Measurements from ENCODE around the gene KIZ. TPM values are rescaled to one million over a fixed set of nuclear protein-coding genes. Genes with fewer than 3 reads are reported as not detected.
A peak's percentile ranks its signal among the peaks of the same experiment; 100 is the strongest.

KIZ gene
- total RNA-seq, 1 experiment from 2014 or later: 43.6 TPM

GRCh38 chr20:21124190-21124589 is 1.7 kb upstream of the KIZ start (continued):
- TF ChIP-seq, protein P1, sequence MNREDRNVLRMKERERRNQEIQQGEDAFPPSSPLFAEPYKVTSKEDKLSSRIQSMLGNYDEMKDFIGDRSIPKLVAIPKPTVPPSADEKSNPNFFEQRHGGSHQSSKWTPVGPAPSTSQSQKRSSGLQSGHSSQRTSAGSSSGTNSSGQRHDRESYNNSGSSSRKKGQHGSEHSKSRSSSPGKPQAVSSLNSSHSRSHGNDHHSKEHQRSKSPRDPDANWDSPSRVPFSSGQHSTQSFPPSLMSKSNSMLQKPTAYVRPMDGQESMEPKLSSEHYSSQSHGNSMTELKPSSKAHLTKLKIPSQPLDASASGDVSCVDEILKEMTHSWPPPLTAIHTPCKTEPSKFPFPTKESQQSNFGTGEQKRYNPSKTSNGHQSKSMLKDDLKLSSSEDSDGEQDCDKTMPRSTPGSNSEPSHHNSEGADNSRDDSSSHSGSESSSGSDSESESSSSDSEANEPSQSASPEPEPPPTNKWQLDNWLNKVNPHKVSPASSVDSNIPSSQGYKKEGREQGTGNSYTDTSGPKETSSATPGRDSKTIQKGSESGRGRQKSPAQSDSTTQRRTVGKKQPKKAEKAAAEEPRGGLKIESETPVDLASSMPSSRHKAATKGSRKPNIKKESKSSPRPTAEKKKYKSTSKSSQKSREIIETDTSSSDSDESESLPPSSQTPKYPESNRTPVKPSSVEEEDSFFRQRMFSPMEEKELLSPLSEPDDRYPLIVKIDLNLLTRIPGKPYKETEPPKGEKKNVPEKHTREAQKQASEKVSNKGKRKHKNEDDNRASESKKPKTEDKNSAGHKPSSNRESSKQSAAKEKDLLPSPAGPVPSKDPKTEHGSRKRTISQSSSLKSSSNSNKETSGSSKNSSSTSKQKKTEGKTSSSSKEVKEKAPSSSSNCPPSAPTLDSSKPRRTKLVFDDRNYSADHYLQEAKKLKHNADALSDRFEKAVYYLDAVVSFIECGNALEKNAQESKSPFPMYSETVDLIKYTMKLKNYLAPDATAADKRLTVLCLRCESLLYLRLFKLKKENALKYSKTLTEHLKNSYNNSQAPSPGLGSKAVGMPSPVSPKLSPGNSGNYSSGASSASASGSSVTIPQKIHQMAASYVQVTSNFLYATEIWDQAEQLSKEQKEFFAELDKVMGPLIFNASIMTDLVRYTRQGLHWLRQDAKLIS (CRISPR knock-in tag; IDR thresholded peaks at IDR 0.05; ENCODE audit: borderline replicate concordance): no peak
- TF ChIP-seq GTF2I (CRISPR knock-in tag; conservative IDR thresholded peaks at IDR 0.05): no peak
- TF ChIP-seq, protein P2, sequence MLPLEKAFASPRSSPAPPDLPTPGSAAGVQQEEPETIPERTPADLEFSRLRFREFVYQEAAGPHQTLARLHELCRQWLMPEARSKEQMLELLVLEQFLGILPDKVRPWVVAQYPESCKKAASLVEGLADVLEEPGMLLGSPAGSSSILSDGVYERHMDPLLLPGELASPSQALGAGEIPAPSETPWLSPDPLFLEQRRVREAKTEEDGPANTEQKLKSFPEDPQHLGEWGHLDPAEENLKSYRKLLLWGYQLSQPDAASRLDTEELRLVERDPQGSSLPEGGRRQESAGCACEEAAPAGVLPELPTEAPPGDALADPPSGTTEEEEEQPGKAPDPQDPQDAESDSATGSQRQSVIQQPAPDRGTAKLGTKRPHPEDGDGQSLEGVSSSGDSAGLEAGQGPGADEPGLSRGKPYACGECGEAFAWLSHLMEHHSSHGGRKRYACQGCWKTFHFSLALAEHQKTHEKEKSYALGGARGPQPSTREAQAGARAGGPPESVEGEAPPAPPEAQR (CRISPR knock-in tag; IDR thresholded peaks at IDR 0.05): no peak
- TF ChIP-seq, protein P3, sequence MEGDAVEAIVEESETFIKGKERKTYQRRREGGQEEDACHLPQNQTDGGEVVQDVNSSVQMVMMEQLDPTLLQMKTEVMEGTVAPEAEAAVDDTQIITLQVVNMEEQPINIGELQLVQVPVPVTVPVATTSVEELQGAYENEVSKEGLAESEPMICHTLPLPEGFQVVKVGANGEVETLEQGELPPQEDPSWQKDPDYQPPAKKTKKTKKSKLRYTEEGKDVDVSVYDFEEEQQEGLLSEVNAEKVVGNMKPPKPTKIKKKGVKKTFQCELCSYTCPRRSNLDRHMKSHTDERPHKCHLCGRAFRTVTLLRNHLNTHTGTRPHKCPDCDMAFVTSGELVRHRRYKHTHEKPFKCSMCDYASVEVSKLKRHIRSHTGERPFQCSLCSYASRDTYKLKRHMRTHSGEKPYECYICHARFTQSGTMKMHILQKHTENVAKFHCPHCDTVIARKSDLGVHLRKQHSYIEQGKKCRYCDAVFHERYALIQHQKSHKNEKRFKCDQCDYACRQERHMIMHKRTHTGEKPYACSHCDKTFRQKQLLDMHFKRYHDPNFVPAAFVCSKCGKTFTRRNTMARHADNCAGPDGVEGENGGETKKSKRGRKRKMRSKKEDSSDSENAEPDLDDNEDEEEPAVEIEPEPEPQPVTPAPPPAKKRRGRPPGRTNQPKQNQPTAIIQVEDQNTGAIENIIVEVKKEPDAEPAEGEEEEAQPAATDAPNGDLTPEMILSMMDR (IDR thresholded peaks at IDR 0.05): no peak
- TF ChIP-seq, protein P4, sequence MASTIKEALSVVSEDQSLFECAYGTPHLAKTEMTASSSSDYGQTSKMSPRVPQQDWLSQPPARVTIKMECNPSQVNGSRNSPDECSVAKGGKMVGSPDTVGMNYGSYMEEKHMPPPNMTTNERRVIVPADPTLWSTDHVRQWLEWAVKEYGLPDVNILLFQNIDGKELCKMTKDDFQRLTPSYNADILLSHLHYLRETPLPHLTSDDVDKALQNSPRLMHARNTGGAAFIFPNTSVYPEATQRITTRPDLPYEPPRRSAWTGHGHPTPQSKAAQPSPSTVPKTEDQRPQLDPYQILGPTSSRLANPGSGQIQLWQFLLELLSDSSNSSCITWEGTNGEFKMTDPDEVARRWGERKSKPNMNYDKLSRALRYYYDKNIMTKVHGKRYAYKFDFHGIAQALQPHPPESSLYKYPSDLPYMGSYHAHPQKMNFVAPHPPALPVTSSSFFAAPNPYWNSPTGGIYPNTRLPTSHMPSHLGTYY (CRISPR knock-in tag; IDR thresholded peaks at IDR 0.05): no peak
- no peak for TF ChIP-seq ZNF121 (CRISPR knock-in tag; IDR thresholded peaks at IDR 0.05)

GRCh38 chr20:21125072-21125848 is 622 bp upstream of the KIZ start:
- H3K4me1 Mint-ChIP-seq: peaks cover 37% of the 10 kb centered on the region
- peak overlapping the region; percentile 99 for H3K27ac Mint-ChIP-seq
- peaks cover 6% of the 10 kb centered on the region for H3K9me3 Mint-ChIP-seq
- POLR2A ChIA-PET: interaction anchor here (0.9 to 1.7 kb wide), 6 partner anchors 8 to 178 kb away, joined by 3 to 9 read pairs (median 4); partner anchors contain the start of gene XRN2
- CTCF ChIA-PET: interaction anchor here (0.6 to 2.6 kb wide), 15 partner anchors 9 to 404 kb away, joined by 3 to 22 read pairs (median 4); no protein-coding TSS in a partner anchor
- H3K36me3 Mint-ChIP-seq: no peaks in the 10 kb centered on the region
- TF ChIP-seq JUN (CRISPR knock-in tag; IDR thresholded peaks at IDR 0.05) (no peak), ZNF317 (CRISPR knock-in tag; IDR thresholded peaks at IDR 0.05; ENCODE audit: borderline replicate concordance, low read depth) (no peak), SMAD4 (CRISPR knock-in tag; IDR thresholded peaks at IDR 0.05) (no peak), CBFB (CRISPR knock-in tag; IDR thresholded peaks at IDR 0.05; ENCODE audit: low read depth) (0 out of 2 replicates have a peak, but pooled peaks have one; percentile 20)
- peaks cover 2% of the 10 kb centered on the region for H3K27me3 Mint-ChIP-seq (ENCODE audit: low read depth)
- ATAC-seq: peak; percentile 27
- DNase-seq (ENCODE audit: low spot score): peak; percentile 14
- peak overlapping the region; percentile 95 for H3K4me3 Mint-ChIP-seq

GRCh38 chr20:21126581-21126870 is 644 bp downstream of the KIZ start:
- Mint-ChIP-seq H3K36me3 (no peaks in the 10 kb centered on the region; the same call in none of the 2 replicates), H3K4me3 (peak overlapping the region; percentile 95), H3K27ac (peak overlapping the region; percentile 92), H3K27me3 (ENCODE audit: low read depth) (peaks cover 2% of the 10 kb centered on the region), H3K9me3 (no peaks in the 10 kb centered on the region), H3K4me1 (peaks cover 50% of the 10 kb centered on the region)
- DNase-seq (ENCODE audit: low spot score) (no peak), ATAC-seq (no peak)
- POLR2A ChIA-PET: interaction anchor here (0.6 to 1.7 kb wide), 7 partner anchors 9 to 217 kb away, joined by 3 to 9 read pairs (median 4); partner anchors contain the start of gene XRN2
- CTCF ChIA-PET: interaction anchor here (1.1 to 2.6 kb wide), 8 partner anchors 11 to 403 kb away, joined by 3 to 22 read pairs (median 6); no protein-coding TSS in a partner anchor
- TF ChIP-seq PRRX2 (CRISPR knock-in tag; IDR thresholded peaks at IDR 0.05): no peak
- TF ChIP-seq ATF2 (CRISPR knock-in tag; IDR thresholded peaks at IDR 0.05; ENCODE audit: borderline replicate concordance, low read depth): no peak
- no peak for TF ChIP-seq JAZF1 (CRISPR knock-in tag; IDR thresholded peaks at IDR 0.05)
- TF ChIP-seq TP53 (CRISPR knock-in tag; IDR thresholded peaks at IDR 0.05): no peak
- TF ChIP-seq CBFB (CRISPR knock-in tag; IDR thresholded peaks at IDR 0.05; ENCODE audit: low read depth): no peak
- TF ChIP-seq ZNF138 (CRISPR knock-in tag; conservative IDR thresholded peaks at IDR 0.05): no peak
- TF ChIP-seq TEAD1 (CRISPR knock-in tag; IDR thresholded peaks at IDR 0.05): no peak
- no peak for TF ChIP-seq SMAD3 (CRISPR knock-in tag; IDR thresholded peaks at IDR 0.05; ENCODE audit: borderline replicate concordance)
- TF ChIP-seq PREB (CRISPR knock-in tag; IDR thresholded peaks at IDR 0.05; ENCODE audit: borderline replicate concordance): no peak
- TF ChIP-seq NFYB (CRISPR knock-in tag; conservative IDR thresholded peaks at IDR 0.05; ENCODE audit: low read depth): no peak
